Fibroblast of lung (primary cell): Measurements from ENCODE around the gene CCDC97.

Experiments
- CTCF ChIP-seq, 2 donors: IDR thresholded peaks in 1 of 2; conservative IDR thresholded peaks in 1 of 2; 1 replicate in 1 of 2; 2 replicates in 1 of 2; pipeline ENCODE4 v1.5.1; 2011 to 2012; ENCODE audit warnings: low read length in 2 of 2, control low read depth in 1 of 2, inconsistent platforms in 1 of 2, low read depth in 1 of 2, mild to moderate bottlenecking in 1 of 2
- EZH2 ChIP-seq: IDR thresholded peaks from 2 replicates; pipeline ENCODE4 v1.5.1; 2012; ENCODE audit warnings: low read length, control low read depth, mild to moderate bottlenecking; ENCODE audit errors: missing control alignments

GRCh38 chr19:41264581-41265394 is 45.2 kb upstream of the CCDC97 start:
- TF ChIP-seq CTCF (conservative IDR thresholded peaks at IDR 0.05 in 1 of 2, IDR thresholded peaks at IDR 0.05 in 1 of 2; ENCODE audit: low read depth in 1 of 2, low read length in 2 of 2) (no peak), EZH2 (no peak)
